Smooth muscle cell (in vitro differentiated cells): ENCODE results near the gene CYP19A1. TPM values are rescaled to one million over a fixed set of nuclear protein-coding genes. Genes with fewer than 3 reads are reported as not detected.

ENCODE experiments used
- DNase-seq: peaks from one replicate; lab custom pipeline; 2025; ENCODE audit not compliant: unreplicated experiment; lab: John Stamatoyannopoulos, UW
- H2AFZ ChIP-seq: fragments of 200-600 bp; sonication (generic); 2 replicates; pipeline ENCODE4 v1.6.0; 2016; ENCODE audit warnings: antibody characterized with exemption, low read depth, mild to moderate bottlenecking
- H3F3A ChIP-seq: fragments of 200-600 bp; sonication (generic); 2 replicates; pipeline ENCODE4 v1.6.0; 2017; ENCODE audit warnings: antibody characterized with exemption, low read depth
- H3K27ac ChIP-seq: fragments of 200-600 bp; sonication (generic); 2 replicates; pipeline ENCODE4 v1.5.1; 2016; ENCODE audit warnings: low read depth, mild to moderate bottlenecking
- H3K27me3 ChIP-seq: fragments of 200-600 bp; sonication (generic); 2 replicates; pipeline ENCODE4 v1.6.1; 2016; ENCODE audit warnings: low read depth, mild to moderate bottlenecking
- H3K36me3 ChIP-seq: fragments of 200-600 bp; sonication (generic); 2 replicates; pipeline ENCODE4 v1.5.1; 2016; ENCODE audit warnings: low read depth
- H3K4me1 ChIP-seq: fragments of 200-600 bp; sonication (generic); 2 replicates; pipeline ENCODE4 v1.5.1; 2016; ENCODE audit warnings: low read depth
- H3K4me2 ChIP-seq: fragments of 200-600 bp; sonication (generic); 2 replicates; pipeline ENCODE4 v1.6.0; 2016; ENCODE audit warnings: mild to moderate bottlenecking
- H3K4me3 ChIP-seq: fragments of 200-600 bp; sonication (generic); 2 replicates; pipeline ENCODE4 v1.5.1; 2016; ENCODE audit warnings: mild to moderate bottlenecking
- H3K79me2 ChIP-seq: fragments of 200-600 bp; sonication (generic); 2 replicates; pipeline ENCODE4 v1.6.0; 2016; ENCODE audit warnings: low read depth, mild to moderate bottlenecking
- H3K9ac ChIP-seq: fragments of 200-600 bp; sonication (generic); 2 replicates; pipeline ENCODE4 v1.6.0; 2016; ENCODE audit warnings: low read depth
- H3K9me3 ChIP-seq: fragments of 200-600 bp; sonication (generic); replicated peaks from 2 replicates; pipeline ENCODE4 v1.5.1; 2016; ENCODE audit warnings: low read depth
- H4K20me1 ChIP-seq: fragments of 200-600 bp; sonication (generic); 2 replicates; pipeline ENCODE4 v1.6.0; 2016; ENCODE audit warnings: low read depth
- WGBS: methylation state at CpG from one replicate; pipeline ENCODE4 v1.1.7; 2016; ENCODE audit warnings: low lambda C conversion rate; 5-methylcytosine and 5-hydroxymethylcytosine counted together
- polyA plus RNA-seq: library from polyadenylated mRNA; unstranded; fragments of >200 nt; fragmentation: Nextera tagmentation; extraction: Ambion mirVana; gene quantifications from 2 replicates; pipeline ENCODE4 v1.2.1, GENCODE V29; 2016
- total RNA-seq: library from RNA; depleted of rRNA; stranded (reverse); fragments of >200 nt; gene quantifications from 2 replicates; pipeline ENCODE4 v1.2.3, GENCODE V29; 2014
- TF ChIP-seq, protein P1 (sequence below): fragments of 200-600 bp; sonication (generic); IDR thresholded peaks from 2 replicates; pipeline ENCODE4 v1.5.1; 2017; ENCODE audit warnings: borderline replicate concordance, mild to moderate bottlenecking, antibody characterized with exemption; ENCODE audit not compliant: insufficient read depth, poor library complexity, severe bottlenecking

CYP19A1 gene
- total and polyA plus RNA-seq, 2 experiments from 2014 or later, result not detected

DNA sequence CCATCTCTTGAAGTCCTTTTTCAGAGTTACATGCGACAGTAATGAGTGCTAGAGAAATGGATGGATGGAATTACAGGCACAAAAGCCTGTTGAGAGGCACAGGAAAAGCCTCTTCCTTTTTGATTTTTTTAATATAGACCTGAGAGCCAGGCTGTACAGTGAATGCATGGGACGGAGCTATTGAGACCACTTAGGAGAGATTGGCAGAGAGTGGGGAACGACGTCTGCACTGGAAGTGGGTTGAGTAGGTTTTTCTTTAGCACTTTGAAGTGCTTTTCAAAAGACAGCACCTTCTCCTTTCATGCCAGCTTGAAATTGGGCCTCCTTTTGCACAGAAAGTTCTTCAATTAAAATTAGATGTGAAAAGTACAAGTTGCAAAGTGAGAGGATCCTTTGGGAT is 40.0 kb upstream of the CYP19A1 start:
- Histone ChIP-seq H3K4me1 (no peaks in the 10 kb centered on the region), H3K9me3 (no peaks in the 10 kb centered on the region), H3K4me3 (no peak overlapping the region), H3K36me3 (no peaks in the 10 kb centered on the region), H3K9ac (no peak overlapping the region), H3K4me2 (no peak overlapping the region), H3K27me3 (no peaks in the 10 kb centered on the region), H4K20me1 (no peaks in the 10 kb centered on the region), H2AFZ (no peak overlapping the region), H3K27ac (no peak overlapping the region), H3K79me2 (no peaks in the 10 kb centered on the region), H3F3A (no peaks in the 10 kb centered on the region)
- no peak for DNase-seq
- TF ChIP-seq, protein P1, sequence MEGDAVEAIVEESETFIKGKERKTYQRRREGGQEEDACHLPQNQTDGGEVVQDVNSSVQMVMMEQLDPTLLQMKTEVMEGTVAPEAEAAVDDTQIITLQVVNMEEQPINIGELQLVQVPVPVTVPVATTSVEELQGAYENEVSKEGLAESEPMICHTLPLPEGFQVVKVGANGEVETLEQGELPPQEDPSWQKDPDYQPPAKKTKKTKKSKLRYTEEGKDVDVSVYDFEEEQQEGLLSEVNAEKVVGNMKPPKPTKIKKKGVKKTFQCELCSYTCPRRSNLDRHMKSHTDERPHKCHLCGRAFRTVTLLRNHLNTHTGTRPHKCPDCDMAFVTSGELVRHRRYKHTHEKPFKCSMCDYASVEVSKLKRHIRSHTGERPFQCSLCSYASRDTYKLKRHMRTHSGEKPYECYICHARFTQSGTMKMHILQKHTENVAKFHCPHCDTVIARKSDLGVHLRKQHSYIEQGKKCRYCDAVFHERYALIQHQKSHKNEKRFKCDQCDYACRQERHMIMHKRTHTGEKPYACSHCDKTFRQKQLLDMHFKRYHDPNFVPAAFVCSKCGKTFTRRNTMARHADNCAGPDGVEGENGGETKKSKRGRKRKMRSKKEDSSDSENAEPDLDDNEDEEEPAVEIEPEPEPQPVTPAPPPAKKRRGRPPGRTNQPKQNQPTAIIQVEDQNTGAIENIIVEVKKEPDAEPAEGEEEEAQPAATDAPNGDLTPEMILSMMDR, result no peak
- WGBS, result 93% methylated on average over 4 of the region's 4 CpGs

DNA sequence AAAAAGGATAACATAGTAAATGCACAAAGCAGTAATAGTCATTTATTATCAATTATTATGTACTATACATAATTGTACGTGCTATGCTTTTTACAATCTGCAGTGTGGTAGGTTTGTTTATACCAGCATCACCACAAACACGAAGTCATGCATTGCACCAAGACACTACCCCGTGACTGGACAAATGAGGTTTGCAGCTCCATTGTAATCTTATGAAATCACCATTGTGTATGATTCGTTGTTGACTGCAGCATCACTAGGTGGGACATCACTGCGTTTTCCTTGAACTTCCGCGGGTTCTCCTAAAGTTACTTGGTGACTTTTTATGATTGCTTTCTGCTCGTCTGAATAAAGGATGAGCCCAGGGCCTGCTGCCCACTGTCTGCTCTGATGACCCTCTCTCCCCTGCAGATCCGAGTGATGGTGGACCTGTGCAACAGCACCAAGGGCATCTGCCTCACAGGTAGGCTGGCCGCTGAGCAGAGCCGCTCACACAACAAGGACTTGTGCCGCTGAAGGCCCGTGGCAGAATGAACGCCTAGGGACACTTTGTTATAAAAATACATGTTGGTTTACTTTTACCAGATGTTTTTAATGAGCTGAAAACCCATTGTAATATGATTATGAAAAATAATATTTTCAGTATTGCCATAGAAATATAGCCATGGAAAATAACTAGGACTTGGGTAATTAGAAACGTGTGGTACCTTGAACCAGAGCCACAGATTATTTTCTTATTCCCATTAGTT is 38.8 kb upstream of the CYP19A1 start:
- 72% methylated on average over 15 of the region's 15 CpGs for WGBS
- Histone ChIP-seq H3K9me3 (no peaks in the 10 kb centered on the region), H3K27ac (peak overlapping the region; percentile 81), H3K36me3 (no peaks in the 10 kb centered on the region), H3K79me2 (no peaks in the 10 kb centered on the region), H3F3A (no peaks in the 10 kb centered on the region), H3K4me1 (no peaks in the 10 kb centered on the region), H3K4me2 (peak overlapping the region; percentile 42), H2AFZ (no peak overlapping the region), H4K20me1 (no peaks in the 10 kb centered on the region), H3K9ac (peak overlapping the region; percentile 72), H3K27me3 (no peaks in the 10 kb centered on the region), H3K4me3 (no peak overlapping the region)
- TF ChIP-seq, protein P1, result no peak
- DNase-seq, result no peak

DNA sequence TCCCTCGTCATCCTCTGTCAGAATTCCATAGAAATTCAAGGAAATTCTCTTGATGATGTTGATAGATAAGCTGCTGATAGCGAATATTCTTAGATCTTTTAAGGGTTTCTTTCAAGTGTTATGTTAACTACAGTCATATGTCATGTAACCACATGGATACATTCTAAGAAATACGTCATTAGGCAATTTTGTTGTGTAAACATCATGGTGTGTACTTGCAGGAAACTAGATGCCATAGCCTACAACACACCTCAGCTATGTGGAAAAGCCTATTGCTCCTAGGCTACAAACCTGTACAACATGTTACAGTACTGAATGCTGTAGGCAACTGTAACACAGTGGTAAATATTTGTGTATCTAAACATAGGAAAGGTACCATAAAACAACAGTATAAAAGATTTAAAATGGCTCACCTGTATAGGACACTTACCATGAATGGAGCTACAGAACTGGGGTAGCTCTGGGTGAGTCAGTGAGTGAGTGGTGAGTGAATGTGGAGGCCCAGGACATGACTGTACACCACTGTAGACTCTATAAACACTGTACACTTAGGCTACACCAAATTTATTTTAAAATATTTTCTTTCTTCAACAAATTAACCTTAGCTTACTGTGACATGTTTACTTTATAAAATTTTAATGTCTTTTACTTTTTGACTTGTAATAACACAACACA is 37.7 kb upstream of the CYP19A1 start:
- no peaks in the 10 kb centered on the region for H3K4me1 ChIP-seq
- DNase-seq, result no peak
- no peaks in the 10 kb centered on the region for H3K79me2 ChIP-seq
- H3K27ac ChIP-seq, result peak overlapping the region; percentile 81
- H3K4me3 ChIP-seq, result no peak overlapping the region
- no peak overlapping the region for H2AFZ ChIP-seq
- 79% methylated on average over 3 of the region's 3 CpGs for WGBS
- no peaks in the 10 kb centered on the region for H3F3A ChIP-seq
- TF ChIP-seq, protein P1, result no peak
- H3K9ac ChIP-seq, result peak overlapping the region; percentile 72
- no peaks in the 10 kb centered on the region for H3K36me3 ChIP-seq
- no peaks in the 10 kb centered on the region for H3K27me3 ChIP-seq
- peak overlapping the region; percentile 42 for H3K4me2 ChIP-seq
- no peaks in the 10 kb centered on the region for H3K9me3 ChIP-seq
- no peaks in the 10 kb centered on the region for H4K20me1 ChIP-seq
